Mucosa of descending colon (tissue), 3 donors: ENCODE data around the gene LILRB3. TPM values are rescaled to one million over a fixed set of nuclear protein-coding genes. Genes with fewer than 3 reads are reported as not detected.
"Not testable (repeated sequence)": the region's sequence is repeated elsewhere in the genome, so short reads cannot be mapped to it uniquely, and the experiment has no call there.

ENCODE experiments used
- ATAC-seq: fragments of 200-7000 bp; cut with Tn5 transposase; one replicate; pipeline ENCODE4 v1.9.1; 2020; ENCODE audit warnings: mild to moderate bottlenecking, moderate library complexity
- DNase-seq, 3 donors: peaks; one replicate each; pipeline ENCODE4 v3.0.0-alpha.2; 2020
- H3K36me3 ChIP-seq: fragments of 200-600 bp; one replicate; pipeline ENCODE4 v1.8.0; 2021; ENCODE audit warnings: low read depth, mild to moderate bottlenecking
- H3K4me1 ChIP-seq: fragments of 200-600 bp; one replicate; pipeline ENCODE4 v1.8.0; 2021; ENCODE audit warnings: low read depth, mild to moderate bottlenecking
- H3K4me3 ChIP-seq: fragments of 200-600 bp; one replicate; pipeline ENCODE4 v1.8.0; 2021; ENCODE audit warnings: mild to moderate bottlenecking
- H3K9me3 ChIP-seq: fragments of 200-600 bp; one replicate; pipeline ENCODE4 v1.8.0; 2021; ENCODE audit warnings: mild to moderate bottlenecking
- CTCF ChIP-seq: fragments of 200-600 bp; IDR thresholded peaks from one replicate; pipeline ENCODE4 v1.8.0; 2022; ENCODE audit warnings: antibody characterized with exemption, mild to moderate bottlenecking
- intact Hi-C, 2 donors: fragments of 100-400 bp; cut with DNase I in 1 of 2; cut with micrococcal nuclease in 1 of 2; formaldehyde crosslinking; loops; one replicate each; pipeline versions ENCODE4 v1.11.0 to v1.11.1; 2022; cut with DNase I, micrococcal nuclease
- total RNA-seq, 3 donors: library from RNA; stranded (reverse); fragmentation: NEBNext Ultra II Directional in 2 of 3; extraction: Animal tissue kit (Norgen Biotek cat#: 25700) in 2 of 3; gene quantifications; one replicate each; pipeline versions ENCODE4 v1.2.1 to v1.2.4, GENCODE V29; 2021 to 2023
- donor health status: DM: no; HTN: no; CAD: no; lungs with moderate emphysema.
- donor health status: DM: no; HTN: no; CAD: no.
- donor health status: DM: no; HTN: yes; CAD: no.

The LILRB3 gene
- total RNA-seq, 3 donors from 2014 or later: 0.67 to 7.7 (median 4.3) TPM

- Histone ChIP-seq H3K4me1 (no peaks in the 10 kb centered on the region), H3K4me3 (no peak overlapping the region), H3K9me3 (no peaks in the 10 kb centered on the region), H3K36me3 (no peaks in the 10 kb centered on the region)
- peak; percentile 88 for TF ChIP-seq CTCF
- intact Hi-C loops: loop anchor here (5.0 kb wide), 1 partner anchor 64 kb away; no protein-coding TSS in a partner anchor
- DNase-seq (peak; percentile 86 to 92 (median 87)), ATAC-seq (peak; percentile 100)
Measured at GRCh38 chr19:54231077-54231931, 8.5 kb upstream of the LILRB3 start.

GRCh38 chr19:54230031-54230430 is 7.2 kb upstream of the LILRB3 start:
- no peaks in the 10 kb centered on the region for H3K4me1 ChIP-seq
- intact Hi-C loops: loop anchor here (5.0 kb wide), 1 partner anchor 63 kb away; no protein-coding TSS in a partner anchor
- no peak overlapping the region for H3K4me3 ChIP-seq
- TF ChIP-seq CTCF: no peak
- no peak for DNase-seq
- H3K36me3 ChIP-seq: no peaks in the 10 kb centered on the region
- H3K9me3 ChIP-seq: no peaks in the 10 kb centered on the region
- ATAC-seq: no peak

- intact Hi-C loops: no loop called here
- H3K4me3 ChIP-seq: no peak overlapping the region
- DNase-seq (no peak), ATAC-seq (no peak)
- H3K9me3 ChIP-seq: no peaks in the 10 kb centered on the region
- TF ChIP-seq CTCF: no peak
- H3K36me3 ChIP-seq: no peaks in the 10 kb centered on the region
- H3K4me1 ChIP-seq: no peaks in the 10 kb centered on the region
Measured at GRCh38 chr19:54229146-54229545, 6.3 kb upstream of the LILRB3 start.

GRCh38 chr19:54224619-54225018 is 1.8 kb upstream of the LILRB3 start:
- H3K9me3 ChIP-seq, intact Hi-C loops, DNase-seq, H3K4me3 ChIP-seq, H3K4me1 ChIP-seq, ATAC-seq, H3K36me3 ChIP-seq: not testable (repeated sequence)

- H3K4me1 ChIP-seq, ATAC-seq, H3K9me3 ChIP-seq, intact Hi-C loops, H3K4me3 ChIP-seq, H3K36me3 ChIP-seq, DNase-seq: not testable (repeated sequence)
Measured at GRCh38 chr19:54223937-54224281, 1.1 kb upstream of the LILRB3 start.

- intact Hi-C loops, H3K36me3 ChIP-seq, DNase-seq, H3K4me1 ChIP-seq, H3K4me3 ChIP-seq, H3K9me3 ChIP-seq: not testable (repeated sequence)
- peak; percentile 25 for ATAC-seq
Measured at GRCh38 chr19:54223277-54223936, 600 bp upstream of the LILRB3 start.

- intact Hi-C loops, H3K36me3 ChIP-seq, DNase-seq, H3K4me1 ChIP-seq, H3K4me3 ChIP-seq, H3K9me3 ChIP-seq: not testable (repeated sequence)
- peak; percentile 4 for ATAC-seq
Measured at GRCh38 chr19:54221947-54222346, 860 bp downstream of the LILRB3 start.

GRCh38 chr19:54219702-54220101 is 3.1 kb downstream of the LILRB3 start:
- H3K4me3 ChIP-seq, ATAC-seq, H3K36me3 ChIP-seq, intact Hi-C loops, H3K9me3 ChIP-seq, H3K4me1 ChIP-seq, DNase-seq: not testable (repeated sequence)
